Left lung (tissue), 10 donors: ENCODE data around the gene SOAT1. TPM values are rescaled to one million over a fixed set of nuclear protein-coding genes. Genes with fewer than 3 reads are reported as not detected.

Source experiments
- ATAC-seq: fragments of 200-7000 bp; cut with Tn5 transposase; one replicate; pipeline ENCODE4 v1.9.1; 2020; ENCODE audit warnings: moderate library complexity
- DNase-seq, 4 donors: peaks; one replicate each; pipeline ENCODE4 v3.0.0-alpha.2; 2013 to 2020
- H3K27ac ChIP-seq, 2 donors: fragments of 200-600 bp; sonication (generic) in 1 of 2; one replicate each; pipeline versions ENCODE4 v1.5.0 to v1.8.0; 2020 to 2021
- H3K27me3 ChIP-seq, 2 donors: fragments of 200-600 bp; sonication (generic) in 1 of 2; one replicate each; pipeline versions ENCODE4 v1.5.0 to v1.8.0; 2020 to 2021
- H3K36me3 ChIP-seq, 2 donors: fragments of 200-600 bp; sonication (generic) in 1 of 2; one replicate each; pipeline versions ENCODE4 v1.5.0 to v1.8.0; 2020 to 2021
- H3K4me1 ChIP-seq, 2 donors: fragments of 200-600 bp; one replicate each; pipeline ENCODE4 v1.8.0; 2021
- H3K4me3 ChIP-seq, 2 donors: fragments of 200-600 bp; sonication (generic) in 1 of 2; one replicate each; pipeline versions ENCODE4 v1.5.0 to v1.8.0; 2020 to 2021; ENCODE audit warnings: mild to moderate bottlenecking in 1 of 2
- H3K9me3 ChIP-seq, 2 donors: fragments of 200-600 bp; sonication (generic) in 1 of 2; one replicate each; pipeline versions ENCODE4 v1.5.0 to v1.8.0; 2020 to 2021
- CTCF ChIP-seq, 2 donors: fragments of 200-600 bp; sonication (generic) in 1 of 2; IDR thresholded peaks; one replicate each; pipeline versions ENCODE4 v1.5.0 to v1.8.0; 2021; ENCODE audit warnings: antibody characterized with exemption in 2 of 2
- intact Hi-C, 2 donors: fragments of 100-400 bp; cut with DNase I; formaldehyde crosslinking; loops; one replicate each; pipeline versions ENCODE4 v1.11.2 to v1.14.2; 2022
- polyA plus RNA-seq, 6 donors: library from polyadenylated mRNA; unstranded; fragments of 120-200 nt; gene quantifications; one replicate each; pipeline ENCODE4 v1.2.1, GENCODE V29; 2013; ENCODE audit not compliant: insufficient read length in 6 of 6
- total RNA-seq, 2 donors: library from RNA; stranded (reverse); fragmentation: NEBNext Ultra II Directional; extraction: Animal tissue kit (Norgen Biotek cat#: 25700); gene quantifications; one replicate each; pipeline ENCODE4 v1.2.1, GENCODE V29; 2021
- donor health status: DM: no; HTN: yes; CAD: no.
- donor health status: DM: no; HTN: no; CAD: no.

SOAT1 gene
- total and polyA plus RNA-seq, 8 donors, result 28.9 to 102 (median 30.2) TPM

GRCh38 chr1:179340918-179341317 is 47.3 kb downstream of the SOAT1 start:
- no peak for DNase-seq
- Histone ChIP-seq H3K36me3 (peaks cover 0 to 87% of the 10 kb centered on the region in 2 donors), H3K9me3 (no peaks in the 10 kb centered on the region), H3K27ac (no peak overlapping the region), H3K27me3 (no peaks in the 10 kb centered on the region), H3K4me1 (peaks cover 0 to 4% of the 10 kb centered on the region in 2 donors), H3K4me3 (no peak overlapping the region)
- no peak for TF ChIP-seq CTCF (IDR thresholded peaks at IDR 0.05)
- intact Hi-C loops, result no loop called here
- no peak for ATAC-seq

GRCh38 chr1:179341943-179342547 is 48.4 kb downstream of the SOAT1 start:
- no peak for DNase-seq
- Histone ChIP-seq H3K4me3 (no peak overlapping the region), H3K4me1 (peaks cover 0 to 4% of the 10 kb centered on the region in 2 donors), H3K27ac (no peak overlapping the region), H3K27me3 (no peaks in the 10 kb centered on the region), H3K9me3 (no peaks in the 10 kb centered on the region), H3K36me3 (peaks cover 0 to 87% of the 10 kb centered on the region in 2 donors)
- no peak for ATAC-seq
- TF ChIP-seq CTCF (IDR thresholded peaks at IDR 0.05), result no peak
- intact Hi-C loops, result no loop called here

- Histone ChIP-seq H3K4me1 (peaks cover 0 to 4% of the 10 kb centered on the region in 2 donors), H3K27ac (no peak overlapping the region), H3K27me3 (no peaks in the 10 kb centered on the region), H3K4me3 (no peak overlapping the region), H3K9me3 (no peaks in the 10 kb centered on the region), H3K36me3 (peaks cover 0 to 90% of the 10 kb centered on the region in 2 donors)
- DNase-seq (no peak), ATAC-seq (no peak)
- TF ChIP-seq CTCF (IDR thresholded peaks at IDR 0.05), result no peak
- intact Hi-C loops, result no loop called here
These were observed 49.3 kb downstream of the SOAT1 start for GRCh38 chr1:179342740-179343404.

GRCh38 chr1:179351281-179351680 is 57.7 kb downstream of the SOAT1 start:
- ATAC-seq (no peak), DNase-seq (no peak)
- no peaks in the 10 kb centered on the region for H3K9me3 ChIP-seq
- no peaks in the 10 kb centered on the region for H3K4me1 ChIP-seq
- H3K27ac ChIP-seq, result no peak overlapping the region
- peaks cover 0 to 76% of the 10 kb centered on the region in 2 donors for H3K36me3 ChIP-seq
- no peaks in the 10 kb centered on the region for H3K27me3 ChIP-seq
- no peak overlapping the region for H3K4me3 ChIP-seq
- intact Hi-C loops, result no loop called here
- no peak for TF ChIP-seq CTCF (IDR thresholded peaks at IDR 0.05)

- no peak for TF ChIP-seq CTCF (IDR thresholded peaks at IDR 0.05)
- peaks cover 0 to 68% of the 10 kb centered on the region in 2 donors for H3K36me3 ChIP-seq
These were observed 58.6 kb downstream of the SOAT1 start for GRCh38 chr1:179352236-179352635.

More at GRCh38 chr1:179352236-179352635, 58.6 kb downstream of the SOAT1 start:
- ATAC-seq, result no peak
- DNase-seq, result no peak
- no peaks in the 10 kb centered on the region for H3K9me3 ChIP-seq
- no peaks in the 10 kb centered on the region for H3K4me1 ChIP-seq
- H3K4me3 ChIP-seq, result no peak overlapping the region
- no peaks in the 10 kb centered on the region for H3K27me3 ChIP-seq
- intact Hi-C loops, result no loop called here
- H3K27ac ChIP-seq, result no peak overlapping the region
